Fibroblast of peridontal ligament (primary cell): Measurements from ENCODE around the gene THRAP3.
"Not testable (repeated sequence)": the region's sequence is repeated elsewhere in the genome, so short reads cannot be mapped to it uniquely, and the experiment has no call there.

ENCODE experiments used
- DNase-seq: peaks from one replicate; pipeline ENCODE4 v3.0.0-alpha.2; 2010; ENCODE audit errors: extremely low read depth

THRAP3 gene

DNA sequence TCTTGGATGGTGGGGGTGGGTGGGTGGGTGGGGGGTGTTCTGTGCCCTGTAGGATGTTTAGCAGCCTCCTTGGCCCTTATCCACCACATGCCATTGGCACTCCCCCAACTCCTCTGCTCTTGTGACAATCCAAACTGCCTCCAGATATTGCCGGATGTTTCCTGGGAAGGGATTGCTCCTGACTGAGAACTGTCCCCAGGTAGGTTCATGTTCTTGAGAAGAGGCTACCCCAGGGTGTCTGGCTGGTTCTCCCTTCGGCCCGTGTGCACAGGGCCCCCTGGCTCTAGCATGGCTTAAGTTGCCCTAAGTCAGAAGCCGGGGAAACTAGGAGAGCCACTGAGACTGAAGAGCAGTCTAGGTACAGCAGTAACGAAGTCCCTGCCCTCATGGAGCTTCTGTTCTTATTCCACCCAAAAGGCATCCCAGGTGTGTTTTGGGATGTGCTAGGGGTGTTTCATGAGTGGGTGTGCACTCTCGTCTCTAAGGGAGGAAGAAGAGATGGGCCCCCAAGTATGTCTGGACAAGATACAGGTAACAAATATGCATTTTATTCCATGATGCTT, 19.8 kb upstream of the THRAP3 start:
- DNase-seq, result no peak

DNA sequence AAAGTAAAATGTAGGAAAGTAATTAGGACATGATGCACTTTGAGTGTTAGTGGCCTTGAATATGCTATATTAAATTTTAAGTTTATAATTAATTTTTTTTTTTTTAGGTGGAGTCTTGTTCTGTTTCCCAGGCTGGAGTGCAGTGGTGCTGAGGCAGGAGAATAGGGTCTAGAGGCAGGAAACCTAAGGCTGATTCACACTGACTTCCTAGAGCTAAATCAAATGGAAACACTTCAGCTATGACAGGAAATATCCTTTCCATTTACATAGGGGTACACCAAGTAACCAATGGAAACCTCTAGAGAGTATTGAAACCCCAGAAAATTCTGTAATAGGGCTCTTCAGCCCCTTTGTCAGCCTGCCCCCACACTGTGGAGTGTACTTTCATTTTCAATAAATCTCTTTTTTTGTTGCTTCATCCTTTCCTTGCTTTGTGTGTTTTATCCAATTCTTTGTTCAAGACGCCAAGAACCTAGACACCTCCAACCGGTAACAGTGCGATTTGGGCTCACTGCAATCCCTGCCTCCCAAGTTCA, 17.9 kb upstream of the THRAP3 start:
- no peak for DNase-seq

GRCh38 chr1:36207339-36207738, 16.9 kb upstream of the THRAP3 start:
- peak; percentile 90 for DNase-seq

DNA sequence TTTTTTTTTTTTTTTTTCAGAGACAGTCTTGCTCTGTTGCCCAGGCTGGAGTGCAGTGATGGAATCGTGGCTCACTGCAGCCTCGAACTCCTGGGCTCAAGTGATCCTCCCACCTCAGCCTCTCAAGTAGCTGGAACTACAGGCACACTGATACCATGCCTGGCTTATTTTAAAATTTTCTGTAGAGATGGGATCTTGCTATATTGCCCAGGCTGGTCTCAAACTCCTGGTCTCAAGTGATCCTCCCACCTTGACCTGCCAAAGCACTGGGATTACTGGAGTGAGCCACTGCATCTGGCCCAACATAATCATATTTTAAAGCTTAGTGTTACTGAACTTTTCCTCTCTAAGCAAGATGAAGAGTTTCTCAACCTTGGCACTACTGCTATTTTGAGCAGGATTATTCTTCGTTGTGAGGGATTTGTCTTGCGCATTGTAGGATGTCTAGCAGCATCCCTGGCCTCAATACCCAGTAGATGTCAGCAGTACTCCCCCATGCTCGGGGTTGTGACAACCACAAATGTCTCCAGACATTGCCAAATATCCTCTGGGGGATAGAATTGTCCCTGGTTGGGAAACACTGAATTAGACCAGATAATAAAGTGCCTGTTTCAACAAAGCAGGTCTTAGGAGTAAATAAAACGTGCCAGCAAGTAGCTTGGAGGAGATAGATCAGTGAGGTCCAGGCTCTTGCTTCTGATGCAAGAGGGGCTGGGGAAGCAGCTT, 15.1 kb upstream of the THRAP3 start:
- DNase-seq, result no peak

DNA sequence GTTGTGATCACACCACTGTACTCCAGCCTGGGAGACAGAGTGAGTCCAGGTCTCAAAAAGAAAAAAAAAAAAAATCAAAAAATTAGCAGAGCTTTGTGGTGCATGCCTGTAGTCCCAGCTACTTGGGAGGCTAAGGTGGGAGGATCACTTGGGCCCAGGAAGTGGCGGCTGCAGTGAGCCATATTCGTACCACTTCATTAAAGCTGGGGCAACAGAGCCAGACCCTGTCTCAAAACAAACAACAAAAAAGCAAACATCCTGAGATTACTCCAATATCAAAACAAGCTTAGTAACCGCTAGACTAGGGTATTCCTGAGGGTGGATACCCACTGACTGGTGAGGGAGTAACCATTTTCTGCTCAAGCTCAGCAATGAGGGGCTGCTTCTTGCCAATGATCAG, 12.9 kb upstream of the THRAP3 start:
- no peak for DNase-seq

GRCh38 chr1:36211841-36212240, 12.4 kb upstream of the THRAP3 start:
- DNase-seq, result no peak

DNA sequence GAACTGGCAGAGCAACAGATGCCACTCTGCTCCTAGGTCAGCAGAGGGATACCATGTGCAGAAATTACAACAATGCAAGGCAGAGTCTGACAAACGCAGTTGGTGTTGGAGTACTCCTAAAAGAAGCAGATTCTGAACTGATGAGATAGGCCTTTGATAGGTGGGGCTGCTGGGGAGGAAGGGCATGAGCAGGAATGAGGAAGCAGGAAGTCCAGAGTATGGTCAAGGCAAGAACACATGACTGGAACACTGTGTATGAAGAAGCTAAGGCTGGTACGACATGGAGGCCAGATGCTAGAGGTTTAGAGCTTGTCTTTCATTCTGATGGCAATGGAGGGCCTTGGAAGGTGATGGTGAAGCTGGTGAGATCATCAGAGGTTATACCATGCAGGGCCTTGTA, 11.5 kb upstream of the THRAP3 start:
- DNase-seq, result no peak

DNA sequence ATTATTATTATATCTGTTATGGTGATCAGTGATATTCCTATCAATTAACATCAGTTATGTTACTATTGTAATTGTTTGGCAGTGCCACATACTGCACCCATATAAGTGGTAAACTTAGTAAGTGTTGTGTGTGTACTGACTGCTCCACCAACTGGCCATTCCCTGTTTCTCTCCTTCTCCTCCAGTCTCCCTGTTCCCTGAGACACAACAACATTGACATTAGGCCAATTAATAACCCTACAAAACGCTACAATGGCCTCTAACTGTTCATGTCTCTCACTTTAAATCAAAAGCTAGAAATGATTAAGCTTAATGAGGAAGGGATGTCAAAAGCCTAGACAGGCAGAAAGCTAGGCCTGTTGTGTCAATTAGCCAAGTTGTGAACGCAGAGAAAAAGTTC, 6.6 kb upstream of the THRAP3 start:
- DNase-seq, result peak; percentile 64

GRCh38 chr1:36221901-36222300, 2.3 kb upstream of the THRAP3 start:
- DNase-seq, result not testable (repeated sequence)

GRCh38 chr1:36222481-36223380, 1.5 kb upstream of the THRAP3 start:
- DNase-seq, result no peak

DNA sequence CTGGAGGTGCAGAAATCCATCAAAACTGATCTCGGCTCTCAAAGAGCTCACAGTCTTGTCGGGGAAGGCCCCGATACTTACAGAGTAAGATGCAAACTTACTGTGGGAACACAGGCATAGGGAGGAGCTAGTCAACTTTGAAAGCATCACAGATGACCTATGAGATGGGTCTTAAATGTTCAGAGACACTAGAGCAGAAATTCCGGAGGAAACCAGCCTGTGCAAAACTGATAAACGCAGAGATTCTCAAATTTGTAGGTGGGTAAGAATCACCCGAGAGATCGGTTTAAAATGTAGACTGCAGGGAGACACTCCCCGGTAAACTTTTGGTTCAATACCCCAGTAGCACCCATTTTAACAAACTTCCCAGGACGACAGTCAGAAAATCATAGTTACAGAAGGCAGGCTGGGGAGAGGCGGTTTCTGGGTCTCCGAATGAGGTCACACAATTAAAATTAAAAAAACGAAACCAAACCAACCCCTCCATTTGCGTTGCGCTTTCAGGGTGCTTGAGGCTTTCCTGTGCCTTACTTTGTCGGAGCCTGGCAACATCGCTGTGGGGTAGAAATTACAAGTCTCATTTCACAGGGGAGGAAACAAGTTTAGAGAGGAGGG, 755 bp upstream of the THRAP3 start:
- peak; percentile 81 for DNase-seq

- peak; percentile 83 for DNase-seq
Observed at GRCh38 chr1:36224537-36225282, 467 bp downstream of the THRAP3 start.

GRCh38 chr1:36225283-36225899, 1.1 kb downstream of the THRAP3 start:
- DNase-seq, result peak; percentile 53

DNA sequence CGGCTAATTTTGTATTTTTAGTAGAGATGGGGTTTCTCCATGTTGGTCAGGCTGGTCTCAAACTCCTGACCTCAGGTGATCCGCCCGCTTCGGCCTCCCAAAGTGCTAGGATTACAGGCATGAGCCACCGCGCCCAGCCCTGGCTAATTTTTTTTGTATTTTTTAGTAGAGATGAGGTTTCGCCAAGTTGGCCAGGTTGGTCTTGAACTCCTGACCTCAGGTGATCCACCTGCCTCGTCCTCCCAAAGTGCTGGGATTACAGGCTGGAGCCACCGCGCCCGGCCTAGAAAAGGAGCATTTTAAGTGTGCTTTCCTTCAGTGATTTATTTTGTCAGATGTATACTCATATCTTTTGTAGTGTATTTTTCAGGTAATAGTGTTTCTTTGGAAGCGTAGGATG, 6.0 kb downstream of the THRAP3 start:
- not testable (repeated sequence) for DNase-seq

- DNase-seq, result no peak
Observed at GRCh38 chr1:36231191-36231590, 6.9 kb downstream of the THRAP3 start.

DNA sequence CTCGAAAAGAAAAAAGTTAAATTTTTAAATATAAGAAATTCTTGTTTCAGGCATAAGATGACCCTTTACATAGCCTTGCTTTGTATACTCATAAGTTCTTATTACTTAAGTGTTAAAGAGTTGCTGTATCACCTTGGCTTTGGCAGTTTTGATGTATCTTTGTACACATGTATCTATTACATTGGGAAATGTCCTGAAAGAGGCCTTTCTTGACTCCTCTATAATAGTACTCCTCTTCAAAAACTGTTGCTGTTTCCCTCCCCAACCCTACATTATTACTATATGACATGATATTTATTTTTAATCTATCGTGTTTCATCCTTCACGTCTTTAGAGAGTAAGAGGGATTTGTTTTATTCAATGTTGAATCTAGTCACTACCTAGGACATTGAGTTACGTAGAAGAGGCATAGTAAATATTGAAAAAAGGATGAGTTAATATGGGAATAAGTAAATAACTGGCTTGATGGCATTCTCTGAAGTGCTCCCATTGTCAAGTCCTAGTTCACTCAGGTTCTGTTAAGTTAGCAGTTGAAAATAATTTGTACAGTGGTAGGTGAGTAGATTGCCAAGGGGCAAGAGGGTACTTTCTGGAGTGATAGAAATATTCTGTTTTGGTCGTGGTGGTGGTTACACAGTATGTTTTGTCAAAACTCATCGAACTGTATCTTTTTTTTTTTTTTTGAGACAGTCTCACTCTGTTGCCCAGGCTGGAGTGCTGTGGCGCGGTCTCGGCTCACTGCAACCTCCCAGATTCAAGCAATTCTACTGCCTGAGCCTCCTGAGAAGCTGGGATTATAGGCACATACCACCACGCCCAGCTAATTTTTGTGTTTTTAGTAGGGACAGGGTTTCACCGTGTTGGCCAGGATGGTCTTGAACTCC, 8.2 kb downstream of the THRAP3 start:
- DNase-seq, result no peak

GRCh38 chr1:36236302-36236701, 12.1 kb downstream of the THRAP3 start:
- no peak for DNase-seq

DNA sequence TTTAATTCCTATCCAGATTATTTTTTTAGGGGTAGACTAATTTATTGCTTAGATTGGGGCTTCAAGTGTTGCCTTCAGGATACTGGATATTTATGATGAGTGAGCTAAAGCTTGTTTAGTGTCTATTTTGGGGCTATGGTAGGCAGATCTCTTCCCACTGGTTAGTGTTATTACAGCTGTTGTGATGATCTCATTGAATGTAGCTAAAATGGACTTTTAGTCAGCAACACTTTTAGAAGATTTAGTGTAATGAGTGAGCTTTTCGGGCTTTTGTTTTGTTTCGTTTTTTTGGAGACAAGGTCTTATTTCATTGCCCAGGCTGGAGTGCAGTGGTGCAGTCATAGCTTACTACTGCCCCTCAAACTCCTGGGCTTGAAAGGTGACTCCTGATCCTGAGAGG, 14.2 kb downstream of the THRAP3 start:
- peak; percentile 60 for DNase-seq

DNA sequence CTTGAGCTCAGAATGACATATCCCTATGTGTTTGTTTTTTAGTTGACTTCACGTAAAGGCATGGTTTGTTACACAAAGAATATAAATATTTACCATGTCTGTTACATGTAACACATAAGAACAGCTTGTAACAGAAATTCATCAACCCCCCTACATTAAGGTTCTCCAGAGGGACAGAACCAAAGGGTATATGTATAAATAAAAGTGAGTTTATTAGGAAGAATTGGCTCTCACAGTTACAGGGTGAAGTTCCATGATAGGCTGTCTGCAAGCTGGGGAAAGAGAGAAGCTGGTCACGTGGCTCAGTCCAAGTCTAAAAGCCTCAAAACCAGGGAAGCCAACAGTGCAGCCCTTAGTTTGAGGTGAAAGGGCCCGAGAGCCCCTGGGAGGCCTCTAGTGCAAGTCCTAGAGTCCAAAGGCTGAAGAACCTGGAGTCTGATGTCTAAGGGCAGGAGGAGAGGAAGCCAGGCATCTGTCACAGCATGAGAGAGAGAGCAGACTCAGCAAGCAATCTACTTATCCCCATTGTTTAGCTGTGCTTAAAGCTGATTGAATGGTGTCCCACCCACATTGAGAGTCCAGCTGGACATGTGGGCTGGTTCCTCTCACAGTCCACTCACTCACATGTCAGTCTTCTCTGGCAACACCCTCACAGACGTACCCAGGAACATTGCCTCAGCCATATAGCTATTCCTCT, 15.8 kb downstream of the THRAP3 start:
- DNase-seq, result no peak
